ENCODE measurements around the gene TAB2.

Gene TAB2

GRCh38 chr6:149373511-149373910 lies 56.0 kb downstream of the TAB2 start:
- no peak for DNase-seq

- DNase-seq = no peak
Observed at GRCh38 chr6:149379977-149380376, 62.5 kb downstream of the TAB2 start.

- DNase-seq = no peak
Observed at GRCh38 chr6:149380523-149380922, 63.0 kb downstream of the TAB2 start.

- no peak for DNase-seq
Observed at GRCh38 chr6:149383371-149383770, 65.9 kb downstream of the TAB2 start.

GRCh38 chr6:149384464-149384863 lies 67.0 kb downstream of the TAB2 start:
- no peak for DNase-seq

GRCh38 chr6:149385998-149386646 lies 68.6 kb downstream of the TAB2 start:
- DNase-seq = no peak

- DNase-seq = no peak
Observed at GRCh38 chr6:149387779-149388512, 70.4 kb downstream of the TAB2 start.

- DNase-seq = no peak
Observed at GRCh38 chr6:149389509-149390297, 72.2 kb downstream of the TAB2 start.

- no peak for DNase-seq
Observed at GRCh38 chr6:149392093-149392492, 74.6 kb downstream of the TAB2 start.

- no peak for DNase-seq
Observed at GRCh38 chr6:149392535-149392934, 75.0 kb downstream of the TAB2 start.

GRCh38 chr6:149393002-149393679 lies 75.6 kb downstream of the TAB2 start:
- no peak for DNase-seq

GRCh38 chr6:149395185-149395584 lies 77.7 kb downstream of the TAB2 start:
- DNase-seq = no peak

GRCh38 chr6:149397384-149397783 lies 79.9 kb downstream of the TAB2 start:
- no peak for DNase-seq

GRCh38 chr6:149400050-149400449 lies 82.5 kb downstream of the TAB2 start, which contains the start of gene SUMO4:
Gene SUMO4, plus strand, starts transcription at chr6:149400262. Its CDS starts 130 bp downstream, at chr6:149400392.
- DNase-seq = no peak

- no peak for DNase-seq
Observed at GRCh38 chr6:149403534-149403933, 86.0 kb downstream of the TAB2 start.

- DNase-seq = no peak
Observed at GRCh38 chr6:149405823-149406765, 88.6 kb downstream of the TAB2 start.

GRCh38 chr6:149409617-149410016 lies 92.1 kb downstream of the TAB2 start:
- no peak for DNase-seq

- no peak for DNase-seq
Observed at GRCh38 chr6:149410557-149410956, 93.0 kb downstream of the TAB2 start.

GRCh38 chr6:149414009-149414408 lies 96.5 kb downstream of the TAB2 start:
- DNase-seq = no peak

- no peak for DNase-seq
Observed at GRCh38 chr6:149414821-149415220, 97.3 kb downstream of the TAB2 start.

GRCh38 chr6:149419696-149420404 lies 102.3 kb downstream of the TAB2 start:
- no peak for DNase-seq
